ENCODE measurements around the gene SLC5A12. TPM values are rescaled to one million over a fixed set of nuclear protein-coding genes. Genes with fewer than 3 reads are reported as not detected.

Gene SLC5A12
- total RNA-seq, 1 donor, result 0.36 TPM

DNA sequence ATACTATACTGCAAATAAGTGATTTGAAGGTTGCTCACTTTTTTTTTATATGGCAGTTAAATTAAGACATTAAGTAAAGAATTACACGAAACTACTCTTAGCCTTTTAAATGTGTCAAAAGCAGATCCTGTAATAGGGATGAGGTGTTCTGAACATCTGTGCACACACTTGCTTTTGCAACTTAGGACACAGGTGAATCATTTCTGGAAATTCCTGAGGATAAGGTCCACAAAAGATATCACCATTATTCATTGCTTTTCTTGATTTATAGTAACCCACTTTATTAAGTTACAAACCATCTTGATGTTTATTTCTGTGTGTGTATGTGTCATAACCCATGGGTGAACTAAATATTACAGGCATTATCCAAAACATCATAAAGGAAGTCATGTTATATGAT is 55.9 kb downstream of the SLC5A12 start:
- H3K4me2 ChIP-seq (ENCODE audit: insufficient read depth, low read length), result no peak overlapping the region
- no peak for DNase-seq (ENCODE audit: insufficient read length, low spot score, missing footprints)
- H3K27ac ChIP-seq (ENCODE audit: low read depth, low read length), result no peak overlapping the region
- H2AFZ ChIP-seq (ENCODE audit: low read length), result no peak overlapping the region
- H3K36me3 ChIP-seq (ENCODE audit: insufficient read depth, low read length), result no peaks in the 10 kb centered on the region
- H3K4me3 ChIP-seq (ENCODE audit: insufficient read depth, low read length), result no peak overlapping the region
- H3K27me3 ChIP-seq (ENCODE audit: insufficient read depth, low read length), result no peaks in the 10 kb centered on the region
- TF ChIP-seq, protein P1, sequence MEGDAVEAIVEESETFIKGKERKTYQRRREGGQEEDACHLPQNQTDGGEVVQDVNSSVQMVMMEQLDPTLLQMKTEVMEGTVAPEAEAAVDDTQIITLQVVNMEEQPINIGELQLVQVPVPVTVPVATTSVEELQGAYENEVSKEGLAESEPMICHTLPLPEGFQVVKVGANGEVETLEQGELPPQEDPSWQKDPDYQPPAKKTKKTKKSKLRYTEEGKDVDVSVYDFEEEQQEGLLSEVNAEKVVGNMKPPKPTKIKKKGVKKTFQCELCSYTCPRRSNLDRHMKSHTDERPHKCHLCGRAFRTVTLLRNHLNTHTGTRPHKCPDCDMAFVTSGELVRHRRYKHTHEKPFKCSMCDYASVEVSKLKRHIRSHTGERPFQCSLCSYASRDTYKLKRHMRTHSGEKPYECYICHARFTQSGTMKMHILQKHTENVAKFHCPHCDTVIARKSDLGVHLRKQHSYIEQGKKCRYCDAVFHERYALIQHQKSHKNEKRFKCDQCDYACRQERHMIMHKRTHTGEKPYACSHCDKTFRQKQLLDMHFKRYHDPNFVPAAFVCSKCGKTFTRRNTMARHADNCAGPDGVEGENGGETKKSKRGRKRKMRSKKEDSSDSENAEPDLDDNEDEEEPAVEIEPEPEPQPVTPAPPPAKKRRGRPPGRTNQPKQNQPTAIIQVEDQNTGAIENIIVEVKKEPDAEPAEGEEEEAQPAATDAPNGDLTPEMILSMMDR (IDR thresholded peaks at IDR 0.05; ENCODE audit: extremely low read depth, low read depth, low read length), result no peak
- no peaks in the 10 kb centered on the region for H3K79me2 ChIP-seq (ENCODE audit: insufficient read depth, low read length)
- no peaks in the 10 kb centered on the region for H3K4me1 ChIP-seq (ENCODE audit: insufficient read depth, low read length)
- no peaks in the 10 kb centered on the region for H4K20me1 ChIP-seq (ENCODE audit: insufficient read depth, low read length)
- H3K9me3 ChIP-seq (ENCODE audit: low read depth, low read length), result no peaks in the 10 kb centered on the region

DNA sequence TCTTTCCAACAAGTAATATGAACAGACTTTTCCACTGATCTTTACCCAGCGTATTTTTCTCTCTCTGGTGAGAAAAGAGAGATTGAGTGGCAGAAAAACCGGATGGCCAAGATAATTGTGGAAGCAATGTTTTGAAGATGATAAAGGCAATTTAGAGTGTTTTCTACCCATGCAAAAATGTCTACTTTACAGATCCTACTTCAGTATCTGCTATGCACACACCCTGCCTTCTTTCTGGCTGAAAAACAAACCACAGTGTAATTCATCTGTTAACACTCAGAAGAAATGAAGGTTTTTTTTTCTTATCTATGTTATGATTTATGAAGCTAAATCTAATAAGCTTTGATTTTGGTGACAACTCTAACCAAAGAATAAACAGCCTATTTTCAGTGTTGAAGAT is 56.8 kb downstream of the SLC5A12 start:
- no peak overlapping the region for H3K4me2 ChIP-seq (ENCODE audit: insufficient read depth, low read length)
- DNase-seq (ENCODE audit: insufficient read length, low spot score, missing footprints), result no peak

DNA sequence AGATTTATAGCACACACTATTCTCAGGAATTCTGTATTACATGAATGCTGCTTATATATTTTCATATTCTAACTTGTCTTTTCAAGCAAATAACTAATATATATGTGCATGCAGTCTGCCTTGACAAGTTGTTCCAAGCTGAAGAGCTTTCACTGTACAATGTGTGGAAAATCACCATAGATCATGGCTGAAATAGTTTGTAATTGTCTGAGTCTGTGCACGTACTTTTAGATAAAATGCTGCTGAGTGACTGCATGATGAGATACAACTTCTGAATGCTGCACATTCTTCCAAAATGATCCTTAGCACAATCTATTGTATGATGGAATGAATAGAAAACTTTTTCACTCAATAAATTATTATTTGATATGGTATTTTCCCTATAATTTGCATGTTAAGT is 58.9 kb downstream of the SLC5A12 start:
- H3K27ac ChIP-seq (ENCODE audit: low read depth, low read length), result no peak overlapping the region
- H3K9me3 ChIP-seq (ENCODE audit: low read depth, low read length), result no peaks in the 10 kb centered on the region
- H3K4me2 ChIP-seq (ENCODE audit: insufficient read depth, low read length), result no peak overlapping the region
- no peak overlapping the region for H3K4me3 ChIP-seq (ENCODE audit: insufficient read depth, low read length)
- H3K79me2 ChIP-seq (ENCODE audit: insufficient read depth, low read length), result no peaks in the 10 kb centered on the region
- DNase-seq (ENCODE audit: insufficient read length, low spot score, missing footprints), result no peak
- TF ChIP-seq, protein P1 (IDR thresholded peaks at IDR 0.05; ENCODE audit: extremely low read depth, low read depth, low read length), result no peak
- H4K20me1 ChIP-seq (ENCODE audit: insufficient read depth, low read length), result no peaks in the 10 kb centered on the region
- H3K27me3 ChIP-seq (ENCODE audit: insufficient read depth, low read length), result no peaks in the 10 kb centered on the region
- no peaks in the 10 kb centered on the region for H3K36me3 ChIP-seq (ENCODE audit: insufficient read depth, low read length)
- H3K4me1 ChIP-seq (ENCODE audit: insufficient read depth, low read length), result no peaks in the 10 kb centered on the region
- no peak overlapping the region for H2AFZ ChIP-seq (ENCODE audit: low read length)

More for the DNA sequence above, 56.8 kb downstream of the SLC5A12 start:
- H3K9me3 ChIP-seq (ENCODE audit: low read depth, low read length), result no peaks in the 10 kb centered on the region
- no peaks in the 10 kb centered on the region for H3K79me2 ChIP-seq (ENCODE audit: insufficient read depth, low read length)
- H3K36me3 ChIP-seq (ENCODE audit: insufficient read depth, low read length), result no peaks in the 10 kb centered on the region
- H2AFZ ChIP-seq (ENCODE audit: low read length), result no peak overlapping the region
- H3K4me1 ChIP-seq (ENCODE audit: insufficient read depth, low read length), result no peaks in the 10 kb centered on the region
- TF ChIP-seq, protein P1 (IDR thresholded peaks at IDR 0.05; ENCODE audit: extremely low read depth, low read depth, low read length), result no peak
- H3K27me3 ChIP-seq (ENCODE audit: insufficient read depth, low read length), result no peaks in the 10 kb centered on the region
- no peak overlapping the region for H3K4me3 ChIP-seq (ENCODE audit: insufficient read depth, low read length)
- no peak overlapping the region for H3K27ac ChIP-seq (ENCODE audit: low read depth, low read length)
- H4K20me1 ChIP-seq (ENCODE audit: insufficient read depth, low read length), result no peaks in the 10 kb centered on the region

DNA sequence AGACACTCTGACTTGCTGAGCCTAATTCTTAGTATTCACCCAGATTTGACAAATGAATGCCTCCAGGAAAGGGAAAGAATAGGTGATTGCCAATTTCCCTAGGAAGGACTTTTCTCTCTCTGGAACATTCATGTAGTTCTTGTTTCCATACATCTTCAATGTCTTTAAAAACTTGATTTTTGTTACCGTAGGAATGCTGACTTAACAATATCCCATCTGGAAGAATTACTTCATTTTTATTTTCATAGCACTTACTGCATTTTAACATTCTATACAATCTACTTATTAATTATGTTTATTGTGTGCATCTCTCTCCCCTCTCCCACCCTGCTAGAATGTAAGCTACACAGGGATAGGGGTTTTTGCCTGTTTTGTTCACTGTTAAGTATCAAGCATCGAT is 66.6 kb downstream of the SLC5A12 start:
- Histone ChIP-seq H3K79me2 (ENCODE audit: insufficient read depth, low read length) (no peaks in the 10 kb centered on the region), H3K4me2 (ENCODE audit: insufficient read depth, low read length) (no peak overlapping the region), H3K4me1 (ENCODE audit: insufficient read depth, low read length) (no peaks in the 10 kb centered on the region), H3K27ac (ENCODE audit: low read depth, low read length) (no peak overlapping the region), H2AFZ (ENCODE audit: low read length) (no peak overlapping the region), H3K9me3 (ENCODE audit: low read depth, low read length) (no peaks in the 10 kb centered on the region), H3K4me3 (ENCODE audit: insufficient read depth, low read length) (no peak overlapping the region), H3K27me3 (ENCODE audit: insufficient read depth, low read length) (no peaks in the 10 kb centered on the region), H4K20me1 (ENCODE audit: insufficient read depth, low read length) (no peaks in the 10 kb centered on the region), H3K36me3 (ENCODE audit: insufficient read depth, low read length) (no peaks in the 10 kb centered on the region)
- no peak for DNase-seq (ENCODE audit: insufficient read length, low spot score, missing footprints)
- TF ChIP-seq, protein P1 (IDR thresholded peaks at IDR 0.05; ENCODE audit: extremely low read depth, low read depth, low read length), result no peak
